IgD-negative memory B cell (primary cell): Measurements from ENCODE around the gene SNX9. TPM values are rescaled to one million over a fixed set of nuclear protein-coding genes. Genes with fewer than 3 reads are reported as not detected.

Experiments
- H3K27ac Mint-ChIP-seq, 3 donors: one replicate each; pipeline ENCODE4 v1.8.0; 2020 to 2022; ENCODE audit warnings: mild to moderate bottlenecking in 3 of 3, mixed read lengths in 3 of 3, moderate library complexity in 1 of 3
- H3K27me3 Mint-ChIP-seq: one replicate; pipeline ENCODE4 v1.8.0; 2021; ENCODE audit warnings: mixed read lengths
- H3K36me3 Mint-ChIP-seq: one replicate; pipeline ENCODE4 v1.8.0; 2020; ENCODE audit warnings: mild to moderate bottlenecking, mixed read lengths
- H3K4me1 Mint-ChIP-seq, 3 donors: one replicate each; pipeline ENCODE4 v1.8.0; 2020 to 2022; ENCODE audit warnings: mixed read lengths in 3 of 3, mild to moderate bottlenecking in 1 of 3
- H3K4me3 Mint-ChIP-seq, 4 donors: one replicate each; pipeline ENCODE4 v1.8.0; 2020 to 2022; ENCODE audit warnings: mild to moderate bottlenecking in 4 of 4, mixed read lengths in 4 of 4, moderate library complexity in 3 of 4
- H3K9me3 Mint-ChIP-seq, 3 donors: one replicate each; pipeline ENCODE4 v1.8.0; 2020 to 2021; ENCODE audit warnings: mixed read lengths in 3 of 3, mild to moderate bottlenecking in 1 of 3
- polyA plus RNA-seq: library from polyadenylated mRNA; unstranded; fragments of 300-500 nt; fragmentation: Illumina TruSeq; gene quantifications from one replicate; pipeline ENCODE4 v1.2.3, GENCODE V29; 2021

Gene SNX9
- polyA plus RNA-seq, 1 donor from 2014 or later: 21.0 TPM

DNA sequence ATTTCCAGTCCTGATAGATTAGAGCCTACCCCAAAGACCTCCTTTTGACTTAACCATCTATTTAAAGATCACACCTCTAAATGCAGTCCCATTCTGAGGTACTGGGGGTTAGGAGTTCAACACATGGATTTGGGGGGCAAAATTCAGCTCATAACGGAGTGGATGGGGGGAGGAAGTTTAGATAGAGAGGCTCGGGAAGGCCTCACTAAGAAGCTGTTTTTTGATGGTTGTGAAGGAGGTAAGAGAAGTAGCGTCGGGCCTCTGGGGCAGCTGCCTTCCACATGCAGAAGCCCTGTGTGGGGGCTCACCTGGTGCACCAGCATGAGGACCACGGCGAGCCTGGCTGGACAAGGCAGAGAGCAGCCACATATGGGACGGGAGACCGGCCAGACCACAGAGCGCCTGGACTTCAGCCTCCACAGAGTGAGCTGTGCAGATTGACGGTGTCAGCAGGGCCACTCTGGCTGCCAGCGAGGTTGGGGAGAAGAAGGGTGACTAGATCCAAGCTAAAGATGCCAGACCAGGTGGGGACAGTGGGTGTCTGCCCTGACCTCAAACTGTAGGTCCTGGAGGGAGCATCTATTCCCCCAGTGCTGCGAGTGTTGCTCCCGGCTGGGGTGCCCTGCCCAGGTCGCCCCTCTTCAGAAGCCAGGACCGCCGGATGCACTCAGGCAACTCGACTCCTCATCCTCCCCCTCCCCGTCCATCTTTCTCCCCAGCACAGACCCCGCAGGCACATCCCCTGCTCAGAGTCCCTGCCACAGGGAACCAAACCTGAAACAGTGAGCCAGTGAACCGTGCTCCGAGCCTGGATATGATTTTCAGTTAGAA, 153.5 kb downstream of the SNX9 start:
- Mint-ChIP-seq H3K9me3 (no peaks in the 10 kb centered on the region), H3K36me3 (no peaks in the 10 kb centered on the region), H3K4me1 (peaks cover 3 to 10% (median 5%) of the 10 kb centered on the region in 3 donors), H3K27me3 (peaks cover 2% of the 10 kb centered on the region), H3K27ac (no peak overlapping the region), H3K4me3 (no peak overlapping the region)

DNA sequence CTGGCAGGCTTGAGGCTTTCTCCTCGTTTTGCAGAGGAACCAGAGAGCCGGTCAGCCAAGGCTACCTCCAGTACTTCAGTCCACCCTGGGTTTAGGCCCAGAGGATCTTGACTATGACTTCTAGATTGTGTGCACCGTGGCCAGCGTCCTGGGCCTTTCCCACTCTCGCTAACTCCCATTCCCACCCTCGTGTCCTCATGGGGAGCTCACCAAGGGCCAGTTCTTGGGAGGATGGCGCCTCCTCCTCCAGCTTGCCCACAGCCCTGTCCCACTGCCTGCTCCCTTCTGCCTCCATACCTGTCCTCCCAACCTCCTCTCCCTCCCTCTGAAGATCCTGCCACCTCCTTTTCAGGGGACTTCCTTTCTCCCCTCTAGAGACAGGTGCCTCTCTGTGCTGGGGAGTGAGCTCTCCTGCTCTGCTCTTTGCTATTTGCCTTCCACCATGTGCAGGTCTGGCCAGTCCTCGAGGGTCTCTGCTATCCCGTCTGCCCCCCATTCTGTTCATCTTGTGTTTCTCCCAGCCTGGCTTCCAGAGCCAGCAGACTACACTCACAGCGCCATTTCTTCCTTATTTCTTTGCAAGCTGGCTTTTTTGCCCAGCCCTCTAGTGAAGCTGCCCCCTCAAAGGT, 154.2 kb downstream of the SNX9 start:
- H3K27me3 Mint-ChIP-seq: no peaks in the 10 kb centered on the region
- no peak overlapping the region for H3K4me3 Mint-ChIP-seq

DNA sequence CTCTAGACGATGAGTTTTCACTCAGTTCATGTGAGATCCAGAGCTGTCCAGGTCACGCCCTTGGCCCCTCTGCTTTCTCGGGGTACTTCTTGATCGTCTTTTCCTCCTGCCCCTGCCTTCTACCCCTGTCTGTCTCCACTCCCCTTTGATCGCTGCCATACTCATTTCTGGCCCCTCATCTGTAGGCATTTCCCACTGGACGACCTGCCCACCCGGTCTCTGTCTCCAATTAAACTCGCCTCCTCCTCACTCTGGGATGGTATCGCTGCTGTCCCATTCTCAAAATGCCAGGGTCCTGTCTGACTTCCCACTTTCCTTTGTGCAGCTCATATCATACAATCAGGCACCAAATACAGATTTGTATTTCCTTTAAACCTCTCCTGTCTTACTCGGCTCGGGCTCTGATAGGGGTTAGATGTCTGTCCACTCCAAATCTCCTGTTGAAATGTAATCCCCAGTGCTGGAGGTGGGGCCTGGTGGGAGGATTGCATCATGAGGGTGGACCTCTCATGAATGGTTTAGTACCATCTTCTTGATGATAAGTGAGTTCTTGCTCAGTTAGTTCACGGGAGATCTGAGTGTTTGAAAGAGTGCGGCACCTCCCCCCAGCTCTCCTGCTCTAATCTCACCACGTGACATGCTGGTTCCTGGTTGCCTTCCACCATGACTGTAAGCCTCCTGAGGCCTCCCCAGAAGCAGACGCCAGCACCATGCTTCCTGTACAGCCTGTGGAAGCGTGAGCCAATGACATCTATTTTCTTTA, 155.2 kb downstream of the SNX9 start:
- Mint-ChIP-seq H3K36me3 (no peaks in the 10 kb centered on the region), H3K4me3 (peak overlapping the region in 1 of 4 donors; percentile 54), H3K9me3 (no peaks in the 10 kb centered on the region)

More for the DNA sequence above, 154.2 kb downstream of the SNX9 start:
- H3K9me3 Mint-ChIP-seq: no peaks in the 10 kb centered on the region
- H3K36me3 Mint-ChIP-seq: no peaks in the 10 kb centered on the region
- peaks cover 4 to 12% (median 5%) of the 10 kb centered on the region in 3 donors for H3K4me1 Mint-ChIP-seq
- H3K27ac Mint-ChIP-seq: peak overlapping the region in 2 of 3 donors; percentile 46 to 58

DNA sequence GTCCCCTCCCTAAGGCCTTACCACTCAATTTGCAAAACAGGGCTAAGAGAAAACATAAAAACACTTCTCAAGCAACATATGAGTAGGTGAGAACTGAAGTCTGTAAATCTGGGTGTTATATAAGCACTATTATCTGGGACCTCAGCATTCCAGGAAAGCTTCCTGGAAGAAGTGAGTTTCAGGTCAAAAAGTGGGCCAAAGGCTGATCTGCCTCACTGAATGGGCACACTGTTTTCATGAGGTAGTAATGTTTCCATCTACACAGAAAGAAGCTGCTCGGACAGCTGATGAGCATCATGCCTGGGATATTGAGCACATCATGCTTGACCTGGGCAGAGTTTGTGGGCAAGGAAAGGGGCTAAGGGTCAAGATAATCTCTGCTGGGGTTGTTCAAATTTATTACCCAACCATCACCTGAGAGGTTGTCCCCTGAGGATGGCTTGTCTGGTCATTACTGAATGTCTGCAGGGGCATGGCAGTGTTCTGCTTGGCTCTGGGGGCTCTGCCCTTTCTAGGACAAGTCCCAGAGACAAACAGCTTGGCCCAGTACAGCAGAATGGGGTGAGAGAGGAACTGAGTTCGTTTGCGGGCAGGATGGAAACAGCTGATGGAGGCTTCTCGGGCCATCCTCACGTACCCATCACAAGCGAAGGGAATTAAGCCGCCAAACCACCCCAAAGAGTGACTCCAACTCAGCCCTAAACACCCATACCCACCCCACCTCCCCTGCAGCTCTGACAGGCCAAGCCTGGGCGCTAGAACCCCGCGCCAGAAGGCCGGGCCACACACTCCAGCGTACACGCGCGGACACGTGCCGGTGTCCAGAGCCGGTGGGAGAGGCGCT, 157.5 kb downstream of the SNX9 start:
- Mint-ChIP-seq H3K4me3 (peak overlapping the region; percentile 89 to 98 (median 91)), H3K27me3 (no peaks in the 10 kb centered on the region), H3K9me3 (no peaks in the 10 kb centered on the region), H3K4me1 (peaks cover 16 to 24% (median 22%) of the 10 kb centered on the region in 3 donors), H3K27ac (peak overlapping the region; percentile 31 to 82 (median 67)), H3K36me3 (no peaks in the 10 kb centered on the region)

More for the DNA sequence above, 155.2 kb downstream of the SNX9 start:
- H3K27me3 Mint-ChIP-seq: no peaks in the 10 kb centered on the region
- peaks cover 11 to 21% (median 11%) of the 10 kb centered on the region in 3 donors for H3K4me1 Mint-ChIP-seq
- H3K27ac Mint-ChIP-seq: peak overlapping the region in 1 of 3 donors; percentile 58

DNA sequence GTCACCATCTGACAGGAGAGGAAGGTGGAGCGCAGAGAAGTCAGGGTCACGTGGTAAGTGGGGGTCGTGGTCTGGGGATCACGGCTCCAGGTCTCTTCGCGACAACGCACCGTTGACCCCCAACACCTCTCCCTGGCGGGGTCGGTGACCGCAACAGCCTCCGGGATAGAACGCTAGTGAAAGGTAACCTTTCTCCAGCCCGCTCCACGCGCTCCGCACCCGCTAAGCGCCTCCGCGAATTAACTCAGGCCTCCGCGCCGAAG, 158.0 kb downstream of the SNX9 start:
- no peaks in the 10 kb centered on the region for H3K36me3 Mint-ChIP-seq
- no peaks in the 10 kb centered on the region for H3K9me3 Mint-ChIP-seq
- no peaks in the 10 kb centered on the region for H3K27me3 Mint-ChIP-seq
- H3K4me3 Mint-ChIP-seq: peak overlapping the region; percentile 89 to 98 (median 91)
- H3K4me1 Mint-ChIP-seq: peaks cover 16 to 24% (median 22%) of the 10 kb centered on the region in 3 donors
- peak overlapping the region; percentile 31 to 82 (median 67) for H3K27ac Mint-ChIP-seq

DNA sequence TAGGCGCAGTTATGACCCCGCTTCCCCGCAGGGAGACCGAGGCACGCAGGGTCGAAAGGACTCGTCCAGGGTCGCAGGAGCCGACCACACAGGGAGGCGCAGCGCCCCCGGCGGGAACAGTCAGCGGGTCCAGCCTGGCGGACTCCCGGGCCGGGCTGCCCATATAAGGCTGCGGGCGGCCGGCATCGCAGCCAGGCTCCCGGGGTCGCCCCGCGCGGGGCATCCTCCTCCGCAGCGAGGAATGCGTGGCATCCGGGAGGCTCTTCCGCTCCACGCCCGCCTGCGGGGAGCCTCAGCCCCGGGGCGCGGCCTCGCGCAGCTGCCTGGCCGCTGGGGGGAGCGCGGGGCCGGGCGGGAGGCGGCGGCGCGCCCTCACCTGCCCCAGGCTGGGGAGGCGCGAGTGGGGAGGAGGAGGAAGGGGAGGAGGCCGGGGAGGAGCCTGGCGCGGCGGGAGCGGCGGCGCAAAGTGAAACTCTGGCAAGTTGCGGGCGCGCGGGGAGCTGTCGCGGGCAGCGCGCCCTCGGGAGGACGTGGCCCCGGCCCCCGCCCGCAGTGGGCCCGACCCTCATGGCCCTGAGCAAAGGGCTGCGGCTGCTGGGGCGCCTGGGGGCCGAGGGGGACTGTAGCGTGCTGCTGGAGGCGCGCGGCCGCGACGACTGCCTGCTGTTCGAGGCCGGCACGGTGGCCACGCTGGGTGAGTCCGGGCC, 158.5 kb downstream of the SNX9 start, which contains the start of gene SYNJ2:
SYNJ2 (plus strand) TSS at position 469 of the 707 bp plus-strand sequence; CDS start at position 568, 99 bp downstream.
- peaks cover 16 to 24% (median 22%) of the 10 kb centered on the region in 3 donors for H3K4me1 Mint-ChIP-seq
- peak within 1 kb of the TSS; percentile 89 to 98 (median 91) for H3K4me3 Mint-ChIP-seq
- no peaks in the 10 kb centered on the region for H3K27me3 Mint-ChIP-seq
- H3K9me3 Mint-ChIP-seq: no peaks in the 10 kb centered on the region
- peak within 1 kb of the TSS; percentile 57 to 88 (median 86) for H3K27ac Mint-ChIP-seq
- no peaks in the 10 kb centered on the region for H3K36me3 Mint-ChIP-seq

DNA sequence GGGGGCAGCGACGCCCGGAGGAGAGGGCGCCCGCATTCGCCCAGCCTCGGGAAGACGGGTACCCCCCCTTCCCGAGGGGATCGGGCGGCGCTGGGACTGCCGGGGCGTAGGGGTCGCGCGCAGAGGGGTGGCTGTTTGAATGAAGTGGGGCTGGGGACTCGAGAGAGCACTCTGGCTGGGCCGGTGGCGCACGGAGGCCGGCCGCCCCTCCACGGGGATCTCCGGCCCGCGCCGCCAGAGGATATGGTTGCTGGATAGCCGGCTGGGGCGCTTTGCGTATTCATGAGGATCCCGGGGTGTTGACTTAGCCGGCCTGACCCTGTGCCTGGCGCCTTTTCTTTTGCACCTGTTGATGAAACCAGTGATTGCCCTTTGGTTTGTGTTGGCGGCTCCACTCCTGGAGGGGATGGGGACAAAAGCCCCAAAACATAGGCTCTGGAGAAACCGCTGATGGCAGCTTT, 159.1 kb downstream of the SNX9 start:
- H3K4me1 Mint-ChIP-seq: peaks cover 18 to 24% (median 22%) of the 10 kb centered on the region in 3 donors
- no peaks in the 10 kb centered on the region for H3K36me3 Mint-ChIP-seq
- no peaks in the 10 kb centered on the region for H3K9me3 Mint-ChIP-seq
- H3K4me3 Mint-ChIP-seq: peak overlapping the region; percentile 89 to 98 (median 91)
- H3K27ac Mint-ChIP-seq: peak overlapping the region; percentile 57 to 88 (median 86)
- H3K27me3 Mint-ChIP-seq: no peaks in the 10 kb centered on the region

DNA sequence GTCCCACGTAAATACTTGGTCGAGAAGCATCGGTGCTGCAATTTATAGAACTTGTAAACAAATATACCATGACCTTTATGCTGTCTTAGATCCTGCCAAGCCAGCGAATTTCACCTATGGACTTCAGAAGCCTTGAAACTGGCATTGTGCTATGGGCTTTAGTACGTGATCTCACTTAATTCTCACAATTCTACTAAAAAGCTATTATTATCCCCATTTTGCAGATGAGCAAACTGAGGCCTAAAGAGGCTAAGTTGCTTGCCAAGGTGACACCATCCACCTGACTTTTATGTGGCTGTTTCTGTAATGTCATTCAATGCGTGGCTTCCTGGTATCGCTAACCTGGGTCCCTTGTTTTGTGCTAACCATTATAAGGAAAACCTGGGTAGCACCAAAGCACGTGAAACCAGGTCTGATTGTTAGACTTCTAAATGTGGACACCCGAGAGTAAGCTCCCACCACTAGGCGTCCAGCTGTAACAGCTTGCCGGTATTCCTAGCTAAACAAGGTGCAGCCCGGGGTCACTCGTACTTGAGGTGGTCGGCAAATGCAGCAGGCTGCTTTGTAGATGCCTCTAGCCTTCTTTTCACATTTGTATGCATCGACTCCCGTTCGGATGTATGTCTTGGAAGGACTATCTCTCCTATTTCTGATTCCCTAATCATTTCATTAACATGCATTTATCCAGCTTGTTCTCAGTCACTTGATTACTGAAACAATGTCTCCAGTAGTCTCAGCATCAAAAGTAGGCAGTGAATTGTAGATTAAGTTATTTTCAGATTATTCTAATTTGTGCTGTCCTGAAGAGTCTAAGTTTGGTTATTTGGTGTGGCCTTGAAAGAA, 159.7 kb downstream of the SNX9 start:
- H3K27ac Mint-ChIP-seq: peak overlapping the region; percentile 57 to 88 (median 86)
- peaks cover 18 to 24% (median 22%) of the 10 kb centered on the region in 3 donors for H3K4me1 Mint-ChIP-seq
- H3K36me3 Mint-ChIP-seq: no peaks in the 10 kb centered on the region
- H3K9me3 Mint-ChIP-seq: no peaks in the 10 kb centered on the region
- H3K27me3 Mint-ChIP-seq: no peaks in the 10 kb centered on the region
- H3K4me3 Mint-ChIP-seq: peak overlapping the region; percentile 89 to 98 (median 91)

DNA sequence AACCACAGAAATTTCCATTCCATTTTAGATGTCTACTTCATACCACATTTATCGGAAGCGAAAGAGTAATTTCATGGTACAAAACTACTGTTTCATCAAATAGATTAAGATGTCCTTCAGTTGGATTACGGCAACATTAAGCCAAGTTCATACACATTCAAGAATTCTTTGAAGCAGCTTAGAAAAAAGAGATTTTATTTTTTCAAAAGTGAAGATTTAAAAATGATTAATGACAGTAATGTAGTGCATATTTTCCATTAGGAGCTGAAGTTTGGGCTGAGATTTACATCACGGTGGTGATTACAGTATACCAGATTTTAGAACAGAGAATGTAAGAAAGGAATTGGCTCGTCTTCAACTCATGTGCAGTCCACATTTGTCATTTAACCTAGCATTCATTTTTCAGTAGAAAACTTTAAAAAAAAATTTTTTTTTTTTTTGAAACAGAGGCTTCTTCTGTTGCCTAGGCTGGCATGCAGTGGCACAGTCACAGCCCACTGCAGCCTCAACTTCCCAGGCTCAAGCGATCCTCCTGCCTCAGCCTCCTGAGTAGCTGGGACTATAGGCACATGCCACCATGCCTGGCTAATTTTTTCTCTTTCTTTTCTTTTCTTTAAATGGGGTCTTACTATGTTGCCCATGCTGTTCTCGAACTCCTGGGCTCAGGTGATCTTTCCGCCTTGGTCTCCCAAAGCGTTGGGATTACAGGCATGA, 160.5 kb downstream of the SNX9 start:
- Mint-ChIP-seq H3K4me3 (peak overlapping the region; percentile 89 to 98 (median 91)), H3K27me3 (no peaks in the 10 kb centered on the region), H3K27ac (peak overlapping the region in 1 of 3 donors; percentile 57), H3K4me1 (peaks cover 18 to 24% (median 22%) of the 10 kb centered on the region in 3 donors), H3K36me3 (no peaks in the 10 kb centered on the region), H3K9me3 (no peaks in the 10 kb centered on the region)

DNA sequence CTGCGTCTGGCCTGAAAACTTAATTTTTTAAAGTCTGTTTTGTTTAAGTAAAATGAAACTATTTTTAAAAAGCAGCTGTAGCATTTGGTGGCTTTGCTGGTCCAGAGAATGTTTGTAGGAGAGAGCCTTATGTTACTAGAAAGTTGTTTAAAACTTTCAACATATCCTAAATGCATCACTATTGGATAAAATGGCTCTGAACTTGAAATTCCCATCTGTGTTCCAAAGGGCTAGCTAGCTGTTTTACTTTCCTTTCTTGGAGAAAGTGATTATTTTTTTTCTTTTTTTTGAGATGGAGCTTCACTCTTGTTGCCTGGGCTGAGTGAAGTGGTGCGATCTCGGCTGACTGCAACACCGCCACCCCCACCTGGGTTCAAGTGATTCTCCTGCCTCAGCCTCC, 161.1 kb downstream of the SNX9 start:
- Mint-ChIP-seq H3K4me1 (peaks cover 18 to 25% (median 23%) of the 10 kb centered on the region in 3 donors), H3K27me3 (no peaks in the 10 kb centered on the region), H3K27ac (no peak overlapping the region), H3K36me3 (no peaks in the 10 kb centered on the region), H3K9me3 (no peaks in the 10 kb centered on the region), H3K4me3 (peak overlapping the region in 2 of 4 donors; percentile 28 to 52)

DNA sequence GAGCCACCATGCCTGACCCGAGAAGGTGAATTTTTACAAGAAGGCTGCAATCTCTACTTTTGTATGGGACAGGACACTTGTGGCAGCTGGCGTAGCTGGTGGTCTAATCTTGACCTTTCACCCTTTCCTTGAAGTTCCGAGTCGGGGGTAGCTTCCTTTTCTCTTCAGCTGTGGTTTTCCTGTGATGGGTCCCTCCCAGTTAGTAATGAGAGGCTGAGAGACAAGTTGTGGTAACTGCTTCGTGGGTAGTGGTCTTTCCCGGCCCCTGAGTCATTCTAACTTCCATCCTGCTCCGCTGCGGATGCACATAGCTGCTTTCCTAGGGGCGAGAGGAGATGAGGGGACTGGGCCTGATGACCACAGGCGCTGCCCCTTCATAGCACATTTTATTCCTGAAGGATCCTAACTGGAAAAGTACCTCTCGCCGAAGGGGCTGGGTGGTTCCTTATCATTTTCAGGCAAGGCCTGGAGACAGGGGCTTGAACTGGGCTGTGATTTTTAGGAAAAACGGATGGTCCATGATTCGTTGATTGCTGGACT, 161.7 kb downstream of the SNX9 start:
- H3K4me3 Mint-ChIP-seq: no peak overlapping the region
- peaks cover 20 to 29% (median 25%) of the 10 kb centered on the region in 3 donors for H3K4me1 Mint-ChIP-seq
- H3K9me3 Mint-ChIP-seq: no peaks in the 10 kb centered on the region
- no peaks in the 10 kb centered on the region for H3K36me3 Mint-ChIP-seq
- H3K27me3 Mint-ChIP-seq: no peaks in the 10 kb centered on the region
- H3K27ac Mint-ChIP-seq: no peak overlapping the region
